GM19372 (cell line): ENCODE data around the gene NNMT.

Experiments used
- ATAC-seq: cut with Tn5 transposase; IDR thresholded peaks from one replicate; pipeline ENCODE4 v1.9.1; 2021; ENCODE audit warnings: mild to moderate bottlenecking, low read depth, moderate library complexity; ENCODE audit not compliant: unreplicated experiment

The NNMT gene

DNA sequence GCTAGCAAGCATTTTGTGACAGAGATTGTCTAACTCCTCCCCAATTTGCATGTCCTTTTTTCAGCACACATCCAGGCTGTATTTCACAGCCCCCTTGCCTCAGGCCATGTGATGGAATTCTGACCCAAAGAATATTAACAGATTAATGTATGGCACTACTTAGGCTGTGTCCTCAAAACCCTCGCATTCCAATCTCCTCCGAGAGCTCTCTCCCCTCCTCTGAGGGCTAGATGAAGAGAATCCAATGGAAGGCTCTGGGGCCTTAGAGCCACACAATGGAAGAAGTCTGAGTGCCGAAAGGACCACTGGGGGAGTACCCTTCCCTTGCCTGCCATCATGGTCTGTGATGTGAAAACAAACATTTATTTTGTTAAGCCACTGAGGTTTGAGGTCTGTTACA is 13.7 kb upstream of the NNMT start:
- no peak for ATAC-seq

DNA sequence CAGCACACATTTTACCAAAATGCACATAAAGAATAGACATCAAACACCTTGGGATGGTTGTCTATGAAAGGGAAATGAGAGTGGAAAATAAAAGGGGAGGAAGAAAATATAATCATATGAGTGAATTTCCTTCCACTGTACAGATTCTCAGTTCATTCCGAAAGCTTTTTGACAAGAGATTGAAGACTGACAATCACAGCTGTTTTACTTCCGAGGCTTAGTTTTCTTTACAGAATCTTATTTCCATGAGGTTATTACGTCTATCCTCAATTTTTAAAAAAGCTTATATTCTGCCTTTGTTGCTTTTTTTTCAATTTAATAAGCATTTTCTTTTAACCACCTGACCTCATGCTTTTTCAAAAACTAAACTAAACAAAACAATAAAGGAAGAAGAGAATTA is 12.8 kb upstream of the NNMT start:
- ATAC-seq = no peak

DNA sequence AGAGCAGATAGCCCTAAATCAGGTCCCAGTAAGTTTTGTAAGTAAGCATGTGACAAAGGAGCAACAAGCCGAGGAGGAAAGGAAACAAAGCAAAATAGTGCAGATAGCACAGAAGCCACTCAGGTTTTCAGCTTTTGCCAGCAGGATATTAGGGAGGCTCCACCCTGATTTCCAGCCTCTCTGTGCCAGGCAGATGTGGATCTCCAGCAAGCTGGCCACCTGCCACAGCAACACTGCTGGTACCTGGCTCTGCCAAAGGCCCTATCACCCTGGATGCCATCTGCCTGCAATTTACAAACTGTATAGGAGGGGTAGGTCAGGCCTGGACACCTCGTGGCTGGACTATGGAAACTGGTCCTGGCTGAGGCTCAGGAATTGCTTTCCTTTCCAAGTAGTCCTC is 12.2 kb upstream of the NNMT start:
- ATAC-seq = no peak

DNA sequence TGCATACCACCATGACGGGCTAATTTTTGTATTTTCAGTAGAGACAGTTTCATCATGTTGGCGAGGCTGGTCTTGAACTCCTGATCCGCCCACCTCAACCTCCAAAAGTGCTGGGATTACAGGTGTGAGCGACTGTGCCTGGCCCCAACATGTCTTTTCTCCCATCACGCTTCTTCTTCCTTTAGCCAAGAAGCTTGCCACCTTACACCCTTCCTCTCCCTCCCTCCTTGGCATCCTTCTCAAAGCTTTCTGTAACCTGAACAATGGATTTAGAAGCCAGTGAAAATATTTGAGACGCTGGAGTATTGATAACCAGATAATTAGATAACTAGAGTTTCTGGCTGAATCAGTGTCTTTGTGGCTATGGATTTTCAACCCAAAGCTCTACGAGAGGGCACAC is 11.3 kb upstream of the NNMT start:
- no peak for ATAC-seq

DNA sequence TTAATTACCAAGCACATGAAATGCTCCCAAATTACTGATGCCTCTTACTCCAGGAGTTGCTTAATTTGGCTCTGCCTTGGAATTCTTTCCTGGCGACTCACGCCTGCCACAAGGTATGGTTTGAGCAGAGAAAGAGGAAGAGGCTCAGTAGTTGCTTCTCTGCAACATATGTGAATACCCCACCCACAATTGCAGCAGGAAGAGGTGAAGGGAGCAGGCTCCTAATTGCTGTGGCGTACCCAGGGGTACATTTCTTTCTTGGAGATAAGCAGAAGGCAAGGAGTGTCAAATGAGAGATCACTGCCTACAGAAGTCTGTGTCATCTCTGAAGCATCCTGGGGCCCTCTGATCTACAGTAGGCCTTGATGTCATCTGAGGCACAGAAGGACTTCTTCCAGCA is 10.6 kb upstream of the NNMT start:
- no peak for ATAC-seq

DNA sequence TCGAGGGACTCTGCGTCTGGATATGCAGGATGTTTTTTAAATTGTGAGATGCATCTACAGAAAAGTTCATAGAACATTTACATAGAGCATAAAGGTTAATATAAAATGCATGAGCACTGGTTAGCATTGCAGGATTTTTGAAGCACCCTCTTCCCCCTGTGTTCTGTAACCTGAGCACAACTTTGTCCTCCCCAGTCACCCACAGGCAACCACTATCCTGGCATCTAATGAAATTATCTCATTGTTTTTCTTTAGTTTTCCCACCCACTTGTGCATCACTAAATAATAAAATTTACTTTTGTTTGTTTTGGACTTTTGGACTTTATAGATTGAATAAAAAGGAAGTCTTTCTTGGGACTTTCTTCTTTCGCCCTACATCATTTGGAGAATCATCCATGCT is 10.0 kb upstream of the NNMT start:
- no peak for ATAC-seq

DNA sequence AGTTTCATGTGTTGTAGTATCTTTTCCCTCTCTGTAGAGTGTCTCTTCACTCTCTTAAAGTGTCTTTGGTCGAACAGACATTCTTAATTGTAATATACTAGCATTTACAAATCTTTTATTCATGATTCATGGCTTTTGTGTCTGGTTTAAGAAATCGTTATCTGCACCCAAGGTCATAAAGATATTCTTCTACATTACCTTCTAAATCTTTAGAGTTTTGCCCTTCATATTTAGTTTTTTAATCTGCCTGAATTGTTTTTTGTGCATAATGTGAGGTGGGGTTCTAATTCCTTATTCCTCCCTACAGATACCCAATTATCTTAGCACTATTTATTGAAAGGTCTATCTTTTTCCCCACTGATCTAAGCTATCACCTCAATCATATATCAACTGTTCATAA is 9.0 kb upstream of the NNMT start:
- no peak for ATAC-seq

DNA sequence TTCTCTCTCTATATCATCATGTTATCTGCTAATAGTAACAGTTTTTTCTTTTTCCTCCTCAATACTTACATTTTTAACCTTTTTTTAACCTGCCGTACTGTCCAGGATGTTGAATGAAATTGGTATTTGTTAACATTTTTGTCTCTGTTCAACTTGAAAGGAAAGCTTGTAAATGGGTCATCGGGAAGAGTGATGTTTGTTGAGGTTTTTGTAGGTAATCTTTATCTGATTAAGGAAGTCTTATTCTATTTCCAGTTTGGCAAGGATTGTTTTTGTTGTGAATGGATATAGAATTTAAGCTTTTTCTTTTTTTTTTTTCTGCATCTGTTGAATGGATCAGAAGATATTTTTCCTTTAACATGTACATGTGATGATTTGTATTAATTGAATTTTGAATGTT is 8.1 kb upstream of the NNMT start:
- ATAC-seq = no peak

DNA sequence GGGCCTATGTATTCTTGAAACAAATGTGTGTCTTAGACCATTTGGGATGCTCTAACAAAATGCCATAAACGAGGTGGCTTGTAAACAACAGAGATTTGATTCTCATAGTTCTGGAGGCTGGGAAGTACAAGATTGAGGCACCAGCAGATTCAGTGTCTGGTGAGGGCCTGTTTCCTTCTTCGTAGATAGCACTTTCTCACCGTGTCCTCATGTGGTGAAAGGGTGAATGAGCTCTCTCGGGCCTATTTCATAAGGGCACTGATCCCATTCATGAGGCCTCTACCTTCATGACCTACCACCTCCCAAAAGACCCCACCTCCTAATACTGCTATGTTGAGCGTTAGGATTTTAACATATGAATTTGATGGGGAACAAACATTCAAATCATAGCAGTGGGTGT is 6.4 kb upstream of the NNMT start:
- no peak for ATAC-seq

DNA sequence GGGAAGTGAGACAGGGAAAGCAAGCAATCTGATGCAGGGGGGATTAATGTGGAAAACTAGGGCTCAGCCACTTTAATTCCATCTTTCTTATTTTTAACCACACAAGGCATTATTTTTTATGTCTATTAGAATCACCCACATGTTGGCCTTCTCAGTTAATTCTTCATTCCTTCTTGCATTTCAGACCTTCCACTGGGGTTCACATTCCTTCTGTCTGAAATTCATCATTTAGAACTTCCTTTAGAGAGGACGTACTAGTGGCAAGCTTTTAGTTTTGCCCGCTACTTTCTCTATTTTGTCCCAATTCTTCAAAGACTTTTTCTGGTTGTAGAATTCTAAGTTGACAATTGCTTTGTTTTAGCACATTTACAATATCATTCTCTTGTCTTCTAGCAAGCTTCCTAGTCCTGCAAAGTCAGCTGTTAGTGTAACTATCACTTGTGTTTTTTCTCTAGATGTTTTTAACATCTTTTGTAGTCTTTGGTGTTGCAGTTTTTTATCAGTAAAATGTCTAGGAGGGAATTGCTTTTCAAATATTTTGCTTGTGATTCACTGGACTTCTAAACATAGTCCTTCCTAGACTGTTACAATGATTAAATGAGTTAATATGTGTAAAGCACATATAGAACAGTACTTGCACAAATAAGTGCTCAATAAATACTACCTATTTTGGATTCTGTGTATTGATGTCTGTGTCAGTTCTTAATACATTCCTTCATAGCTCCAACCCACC is 5.5 kb upstream of the NNMT start:
- no peak for ATAC-seq

DNA sequence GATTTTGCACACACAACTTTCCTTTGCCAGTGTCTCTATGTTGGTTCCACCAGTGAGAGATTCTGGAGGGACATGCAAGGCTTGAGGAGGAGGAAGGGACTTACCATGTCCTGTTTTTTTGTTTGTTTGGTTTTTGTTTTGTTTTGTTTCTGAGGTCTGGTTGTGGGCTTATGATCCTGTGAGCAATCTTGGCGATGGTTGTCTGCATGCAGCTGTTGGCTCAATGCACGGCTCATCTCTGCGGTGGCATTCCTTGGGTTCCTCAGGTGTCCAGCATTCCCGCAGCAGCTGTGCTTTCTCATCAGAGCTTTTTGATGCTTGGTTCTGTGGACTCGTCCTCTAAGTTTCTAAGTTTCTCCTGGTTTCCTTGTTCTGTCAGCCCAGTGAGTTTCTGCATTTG is 4.8 kb upstream of the NNMT start:
- ATAC-seq = no peak

DNA sequence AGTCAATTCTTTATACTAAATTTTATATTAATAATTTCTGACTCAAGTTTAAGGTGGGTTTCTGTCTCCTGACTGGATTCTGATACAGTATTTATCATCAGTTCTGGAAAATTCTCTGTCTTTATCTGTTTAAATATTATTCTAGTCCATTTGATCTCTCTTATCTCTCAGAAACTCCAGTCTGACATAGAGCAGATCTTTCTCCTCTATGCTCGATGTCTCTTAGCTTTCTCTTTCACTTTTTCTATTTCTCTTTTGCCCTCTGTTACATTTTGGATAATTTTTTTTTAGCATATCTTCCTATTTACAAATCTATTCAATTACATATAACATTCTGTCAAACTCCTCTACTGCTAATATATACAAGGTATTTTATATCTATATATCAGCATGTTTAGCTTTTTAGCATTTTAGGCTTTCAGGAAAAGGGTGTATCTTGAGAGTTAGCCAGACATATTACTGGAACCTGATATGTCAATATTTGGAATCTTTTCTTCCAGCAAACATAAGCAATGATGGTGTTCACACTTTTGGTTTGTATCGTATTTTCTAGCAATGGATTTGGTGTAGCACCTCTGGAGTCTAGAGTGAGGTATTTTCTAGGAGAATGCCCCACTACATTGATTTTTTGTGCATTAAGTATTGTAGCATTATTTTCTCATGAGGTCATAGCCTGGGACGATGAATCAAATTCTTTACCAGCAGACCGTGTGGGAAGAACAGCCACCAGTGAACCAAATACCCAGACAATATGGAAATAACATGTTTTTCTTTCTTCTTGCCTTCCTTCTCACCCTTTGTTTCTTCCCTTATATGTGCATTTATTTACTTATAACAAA is 4.1 kb upstream of the NNMT start:
- no peak for ATAC-seq

DNA sequence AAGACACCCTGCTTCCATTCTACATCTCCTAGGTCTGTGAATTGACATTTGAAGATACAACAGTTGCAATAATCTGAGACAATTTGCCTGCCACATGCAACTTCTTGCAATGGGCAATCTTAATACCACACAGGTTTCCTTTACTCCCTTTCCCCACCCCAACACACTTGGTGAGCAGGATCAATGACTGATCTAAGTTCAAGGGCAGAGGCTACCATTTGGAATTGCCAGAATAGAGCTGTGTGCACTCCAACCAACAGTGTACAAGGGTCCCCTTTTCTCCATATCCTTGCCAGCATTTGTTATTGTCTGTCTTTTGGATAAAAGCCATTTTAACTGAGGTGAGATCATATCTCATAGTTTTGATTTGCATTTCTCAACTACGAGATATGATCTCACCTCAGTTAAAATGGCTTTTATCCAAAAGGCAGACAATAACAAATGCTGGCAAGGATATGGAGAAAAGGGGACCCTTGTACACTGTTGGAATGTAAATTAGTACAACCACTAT is 2.9 kb upstream of the NNMT start:
- no peak for ATAC-seq

DNA sequence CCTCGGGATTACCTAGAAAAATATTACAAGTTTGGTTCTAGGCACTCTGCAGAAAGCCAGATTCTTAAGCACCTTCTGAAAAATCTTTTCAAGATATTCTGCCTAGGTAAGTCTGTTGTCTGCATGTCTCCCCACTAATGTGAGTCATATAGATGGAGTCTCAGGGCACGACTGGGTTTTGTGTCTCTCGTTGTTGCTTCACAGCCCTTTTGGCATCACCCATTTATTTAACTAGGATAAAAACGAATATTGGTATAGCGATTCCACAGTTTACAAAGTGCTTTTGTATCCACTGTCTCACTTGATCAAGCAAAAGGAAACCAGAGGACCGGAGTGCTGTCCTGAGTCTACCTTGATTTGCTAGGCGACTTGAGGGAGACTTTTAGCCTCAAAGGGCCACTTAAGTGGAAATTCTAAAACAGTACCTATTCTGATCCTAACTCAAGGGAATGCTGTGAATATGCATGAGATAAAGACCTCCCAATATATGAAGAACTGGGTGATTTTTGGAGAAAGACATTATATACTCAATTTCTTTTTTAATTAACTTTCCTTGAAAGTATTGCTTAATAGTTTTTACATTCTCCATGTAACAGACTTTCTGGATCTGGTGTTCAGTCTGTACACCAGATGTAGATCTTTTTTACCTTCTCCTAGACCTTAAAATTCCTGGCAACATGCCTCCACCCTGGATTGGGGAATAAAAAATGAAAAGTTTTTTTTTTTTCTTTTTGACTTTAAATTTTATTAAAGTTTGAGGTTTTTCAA is 590 bp downstream of the NNMT start:
- no peak for ATAC-seq

DNA sequence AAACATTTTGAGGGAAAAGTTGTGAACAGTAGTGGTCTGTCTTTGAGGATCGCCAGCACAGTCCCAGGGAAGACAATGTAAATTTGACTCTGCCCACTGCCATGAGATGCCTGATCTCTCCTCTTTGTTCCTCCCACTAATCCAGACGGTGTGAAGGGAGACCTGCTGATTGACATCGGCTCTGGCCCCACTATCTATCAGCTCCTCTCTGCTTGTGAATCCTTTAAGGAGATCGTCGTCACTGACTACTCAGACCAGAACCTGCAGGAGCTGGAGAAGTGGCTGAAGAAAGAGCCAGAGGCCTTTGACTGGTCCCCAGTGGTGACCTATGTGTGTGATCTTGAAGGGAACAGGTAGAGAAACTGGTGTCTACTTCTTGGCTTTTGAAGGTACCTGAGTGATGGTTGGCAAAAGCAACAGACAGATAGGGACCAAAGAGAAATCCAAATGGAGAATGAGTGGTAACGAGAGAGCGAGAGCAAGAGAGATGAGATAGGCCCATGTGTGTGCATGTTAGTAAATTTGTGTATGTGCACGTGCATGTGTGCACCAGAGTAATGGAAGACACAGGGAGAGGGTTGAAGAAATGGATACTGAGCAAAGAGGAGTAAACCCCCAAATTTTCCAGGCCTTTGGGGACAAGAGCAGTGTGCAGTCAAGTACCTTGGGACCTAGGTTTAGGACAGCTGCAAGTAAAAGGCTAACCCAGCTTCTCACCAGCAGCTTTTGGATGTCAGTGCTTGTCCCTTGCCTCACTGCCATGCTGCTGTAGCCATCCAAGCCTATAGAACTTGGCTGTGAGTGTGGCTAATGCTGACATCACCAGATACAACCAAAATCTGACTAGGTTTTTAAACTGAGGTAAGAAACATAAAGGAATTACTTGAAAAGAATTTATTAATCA is 1.9 kb downstream of the NNMT start:
- ATAC-seq = no peak

DNA sequence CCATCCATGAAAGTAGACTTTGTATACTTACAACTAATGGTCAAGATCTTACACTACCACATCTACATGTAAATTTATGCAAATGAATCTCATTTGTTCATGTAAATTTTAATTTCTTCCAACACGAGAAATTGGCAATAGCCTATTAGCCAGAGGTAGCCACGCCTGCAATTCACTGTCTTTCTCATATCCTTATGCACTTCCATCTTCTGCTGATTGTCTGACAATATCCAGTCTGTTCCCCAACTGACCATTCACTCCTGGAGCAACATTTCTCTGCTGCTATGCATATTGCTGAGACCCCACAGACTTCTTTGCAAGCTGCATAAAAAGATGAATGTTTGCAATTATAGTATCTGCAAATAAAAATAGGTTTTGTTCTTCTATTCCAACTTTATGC is 2.5 kb downstream of the NNMT start:
- ATAC-seq = no peak

DNA sequence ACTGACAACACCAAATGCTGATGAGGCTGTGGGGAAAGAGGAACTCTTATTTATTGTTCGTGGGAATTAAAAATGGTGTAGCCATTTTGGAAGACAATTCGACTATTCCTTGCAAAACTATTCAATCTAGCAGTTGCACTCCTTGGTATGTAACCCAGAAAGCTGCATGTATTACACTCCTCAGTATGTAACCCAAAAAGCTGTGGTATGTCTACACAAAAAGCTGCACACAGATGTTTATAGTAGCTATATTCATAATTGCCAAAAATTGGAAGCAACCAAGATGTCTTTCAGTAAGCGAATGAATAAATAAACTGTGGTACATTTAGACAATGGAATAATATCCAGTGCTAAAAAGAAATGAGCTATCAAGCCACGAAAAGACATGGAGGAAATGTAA is 4.9 kb downstream of the NNMT start:
- ATAC-seq = no peak

DNA sequence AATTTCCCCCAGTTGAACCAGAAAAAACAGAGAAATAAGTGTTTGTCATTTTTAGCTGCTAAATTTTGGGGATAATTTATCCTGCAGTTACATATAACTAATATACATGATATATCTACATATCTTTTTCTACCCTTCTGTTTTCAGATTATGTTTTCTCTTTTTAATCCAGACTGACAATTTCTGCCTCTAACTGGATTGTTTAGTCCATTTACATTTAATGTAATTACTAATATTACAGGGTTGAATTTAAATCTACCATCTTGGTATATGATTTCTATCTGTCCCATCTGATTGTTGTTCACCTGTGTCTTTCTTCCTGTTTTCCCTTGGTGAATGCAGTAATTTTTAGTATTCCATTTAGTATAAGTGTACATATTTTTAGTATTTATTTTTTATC is 5.7 kb downstream of the NNMT start:
- ATAC-seq = no peak

DNA sequence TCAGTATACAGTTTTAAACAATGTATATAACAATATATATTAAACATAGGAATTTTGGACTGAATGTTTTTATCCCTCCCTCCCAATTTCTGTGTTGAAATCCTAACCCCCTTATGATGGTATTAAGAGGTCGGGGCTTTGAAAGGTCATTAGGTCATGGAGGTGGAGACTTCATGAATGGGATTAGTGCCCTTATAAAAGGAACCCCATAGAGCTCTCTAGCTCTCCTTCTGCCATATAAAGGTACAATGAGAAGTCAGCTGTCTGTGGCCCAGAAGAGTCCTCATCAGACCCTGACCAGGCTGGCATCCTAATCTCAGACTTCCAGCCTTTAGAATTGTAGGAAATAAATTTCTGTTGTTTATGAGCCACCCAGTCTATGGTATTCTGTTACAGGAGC is 6.5 kb downstream of the NNMT start:
- no peak for ATAC-seq

DNA sequence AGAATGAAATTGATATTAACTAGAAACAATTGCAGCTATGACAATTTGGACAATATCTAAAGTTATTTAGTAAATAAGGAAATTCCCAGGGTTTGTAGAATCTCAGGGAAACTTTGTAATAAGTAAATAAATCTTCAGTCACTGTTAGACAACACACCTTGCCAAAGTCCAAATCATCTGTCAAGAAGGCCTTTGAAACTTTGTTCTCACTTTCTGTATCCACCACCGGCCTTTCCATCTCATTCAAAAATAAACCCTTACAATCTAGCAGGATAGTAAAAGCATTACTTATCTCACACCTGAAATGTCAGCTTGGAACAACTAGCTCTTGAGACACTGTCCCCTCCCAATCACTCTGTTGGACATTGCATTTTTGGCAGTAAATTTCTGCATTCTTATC is 7.9 kb downstream of the NNMT start:
- ATAC-seq = no peak
